MM.1S (cell line): ENCODE measurements around the gene TBRG1.

Experiments used
- DNase-seq: peaks from one replicate; pipeline ENCODE4 v3.0.0-alpha.2; 2015
- H2AFZ ChIP-seq: fragments of 300-600 bp; sonication (generic); 2 replicates; pipeline ENCODE4 v1.6.0; 2016; ENCODE audit warnings: antibody characterized with exemption, low read length
- H3F3A ChIP-seq: fragments of 300-600 bp; sonication (generic); 2 replicates; pipeline ENCODE4 v1.6.1; 2016; ENCODE audit warnings: mild to moderate bottlenecking, antibody characterized with exemption, low read length, moderate library complexity, mixed read lengths; ENCODE audit not compliant: insufficient read depth
- H3K27ac ChIP-seq: fragments of 300-600 bp; sonication (generic); 2 replicates; pipeline ENCODE4 v1.5.1; 2016; ENCODE audit warnings: mild to moderate bottlenecking, low read length
- H3K27me3 ChIP-seq: fragments of 300-600 bp; sonication (generic); replicated peaks from 2 replicates; pipeline ENCODE4 v1.6.0; 2016; ENCODE audit warnings: low read length; ENCODE audit not compliant: insufficient read depth
- H3K36me3 ChIP-seq: fragments of 300-600 bp; sonication (generic); replicated peaks from 2 replicates; pipeline ENCODE4 v1.6.1; 2016; ENCODE audit warnings: mild to moderate bottlenecking, low read length, mixed read lengths; ENCODE audit not compliant: insufficient read depth
- H3K4me1 ChIP-seq: fragments of 300-600 bp; sonication (generic); 2 replicates; pipeline ENCODE4 v1.6.1; 2016; ENCODE audit warnings: low read length, mixed read lengths
- H3K4me2 ChIP-seq: fragments of 300-600 bp; sonication (generic); 2 replicates; pipeline ENCODE4 v1.6.0; 2016; ENCODE audit warnings: low read depth, low read length
- H3K4me3 ChIP-seq: fragments of 300-600 bp; sonication (generic); 2 replicates; pipeline ENCODE4 v1.5.1; 2016; ENCODE audit warnings: low read length, mixed read lengths
- H3K79me2 ChIP-seq: fragments of 300-600 bp; sonication (generic); 2 replicates; pipeline ENCODE4 v1.6.1; 2016; ENCODE audit warnings: mixed run types, low read length, mixed read lengths
- H3K9ac ChIP-seq: fragments of 300-600 bp; sonication (generic); 2 replicates; pipeline ENCODE4 v1.6.1; 2016; ENCODE audit warnings: low read length, mixed read lengths
- H3K9me2 ChIP-seq: fragments of 300-600 bp; sonication (generic); replicated peaks from 2 replicates; pipeline ENCODE4 v1.6.1; 2016; ENCODE audit warnings: mild to moderate bottlenecking, low read length, mixed read lengths; ENCODE audit not compliant: insufficient read depth
- H3K9me3 ChIP-seq: fragments of 300-600 bp; sonication (generic); replicated peaks from 2 replicates; pipeline ENCODE4 v1.6.1; 2016; ENCODE audit warnings: mild to moderate bottlenecking, low read length, mixed read lengths; ENCODE audit not compliant: insufficient read depth
- H4K20me1 ChIP-seq: fragments of 300-600 bp; sonication (generic); 2 replicates; pipeline ENCODE4 v1.6.1; 2016; ENCODE audit warnings: mild to moderate bottlenecking, low read length, moderate library complexity, mixed read lengths; ENCODE audit not compliant: insufficient read depth
- CTCF ChIP-seq: fragments of 300-600 bp; sonication (generic); IDR thresholded peaks from 2 replicates; pipeline ENCODE4 v1.5.1; 2016; ENCODE audit warnings: antibody characterized with exemption, low read length, mixed read lengths
- EZH2 ChIP-seq: fragments of 300-600 bp; sonication (generic); optimal IDR thresholded peaks from 2 replicates; pipeline ENCODE3; 2017; ENCODE audit warnings: low read depth, mild to moderate bottlenecking, antibody characterized with exemption, low read length, mixed read lengths
- EZH2phosphoT487 ChIP-seq: fragments of 300-600 bp; sonication (generic); IDR thresholded peaks from 2 replicates; pipeline ENCODE4 v1.6.1; 2018; ENCODE audit warnings: antibody characterized with exemption, low read length

Gene TBRG1

GRCh38 chr11:124622531-124623451, at the start of gene TBRG1:
Gene TBRG1 (plus strand): TSS chr11:124622864. CDS start chr11:124623084, 220 bp downstream.
- Histone ChIP-seq H3K4me2 (peak within 1 kb of the TSS; percentile 98), H3F3A (no peaks in the 10 kb centered on the region), H2AFZ (peak within 1 kb of the TSS; percentile 100), H3K9ac (peak within 1 kb of the TSS; percentile 90), H3K9me2 (no peaks in the 10 kb centered on the region), H3K79me2 (peaks cover 38% of the 10 kb centered on the region), H3K4me3 (peak within 1 kb of the TSS; percentile 97), H3K27me3 (no peaks in the 10 kb centered on the region), H4K20me1 (no peaks in the 10 kb centered on the region), H3K27ac (peak within 1 kb of the TSS; percentile 70; the same call in 1 of the 2 replicates), H3K4me1 (peaks cover 11% of the 10 kb centered on the region), H3K9me3 (no peaks in the 10 kb centered on the region), H3K36me3 (0 out of 2 replicates have a peak, but pooled peaks cover 6% of the 10 kb centered on the region)
- TF ChIP-seq CTCF (no peak), EZH2 (no peak), EZH2phosphoT487 (no peak)
- DNase-seq = peak; percentile 83

- no peaks in the 10 kb centered on the region for H3F3A ChIP-seq
- H3K9me2 ChIP-seq = no peaks in the 10 kb centered on the region
- no peak overlapping the region for H3K27ac ChIP-seq
- TF ChIP-seq EZH2phosphoT487 (no peak), EZH2 (no peak), CTCF (no peak)
- H3K4me3 ChIP-seq = no peak overlapping the region
- H2AFZ ChIP-seq = no peak overlapping the region
- no peak for DNase-seq
- H3K4me1 ChIP-seq = no peaks in the 10 kb centered on the region
- H3K9me3 ChIP-seq = no peaks in the 10 kb centered on the region
- no peaks in the 10 kb centered on the region for H3K27me3 ChIP-seq
- no peak overlapping the region for H3K9ac ChIP-seq
- no peaks in the 10 kb centered on the region for H3K36me3 ChIP-seq
- H3K4me2 ChIP-seq = no peak overlapping the region
- no peaks in the 10 kb centered on the region for H4K20me1 ChIP-seq
- no peaks in the 10 kb centered on the region for H3K79me2 ChIP-seq
Measured at GRCh38 chr11:124577716-124578427, 44.8 kb upstream of the TBRG1 start.

GRCh38 chr11:124578761-124579160, 43.9 kb upstream of the TBRG1 start:
- no peak for DNase-seq
- no peak overlapping the region for H3K4me3 ChIP-seq

More at GRCh38 chr11:124578761-124579160, 43.9 kb upstream of the TBRG1 start:
- Histone ChIP-seq H3K27ac (no peak overlapping the region), H3K79me2 (no peaks in the 10 kb centered on the region), H3K36me3 (no peaks in the 10 kb centered on the region), H3K9me2 (no peaks in the 10 kb centered on the region), H2AFZ (no peak overlapping the region), H3K9me3 (no peaks in the 10 kb centered on the region), H3F3A (no peaks in the 10 kb centered on the region), H3K4me2 (no peak overlapping the region), H4K20me1 (no peaks in the 10 kb centered on the region), H3K4me1 (no peaks in the 10 kb centered on the region), H3K27me3 (no peaks in the 10 kb centered on the region), H3K9ac (no peak overlapping the region)
- no peak for TF ChIP-seq CTCF
- TF ChIP-seq EZH2phosphoT487 = no peak
- TF ChIP-seq EZH2 = no peak
